ENCODE data around the gene GRHL1. TPM values are rescaled to one million over a fixed set of nuclear protein-coding genes. Genes with fewer than 3 reads are reported as not detected.

The GRHL1 gene
- polyA plus RNA-seq, 12 donors = 0.70 to 25.1 (median 1.4) TPM; not detected in 2

DNA sequence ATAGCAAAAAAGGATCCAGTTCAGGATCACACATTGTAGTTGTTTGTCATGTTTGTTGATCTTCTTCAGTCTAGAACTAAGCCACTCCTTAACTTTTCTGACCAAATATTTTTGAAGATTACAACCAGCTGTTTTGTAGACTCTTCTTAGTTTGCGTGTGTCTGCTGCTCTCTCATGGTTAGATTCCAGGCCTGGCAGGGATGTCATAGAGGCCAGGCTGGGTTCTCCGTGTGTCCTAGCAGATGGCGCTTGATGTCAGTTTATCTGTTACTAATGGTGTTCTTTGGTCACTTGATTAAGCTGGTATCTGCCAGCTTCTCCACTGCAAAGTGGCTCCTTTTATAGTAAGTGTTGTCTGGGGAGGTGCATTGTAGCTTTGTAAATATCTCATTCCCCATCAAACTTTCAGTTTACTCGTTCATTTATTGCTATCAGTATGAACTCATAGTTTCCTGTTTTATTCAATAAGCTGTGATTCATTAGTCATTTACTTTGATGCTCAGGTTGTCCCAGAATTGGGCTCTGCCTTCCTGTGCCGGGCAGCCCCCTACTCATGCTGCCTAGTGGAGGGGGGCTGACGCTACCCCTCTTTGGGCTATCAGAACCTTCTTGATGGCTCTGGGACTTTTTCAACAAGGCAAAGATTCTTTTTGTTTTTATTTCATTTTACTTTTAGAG lies 42.1 kb downstream of the GRHL1 start:
- DNase-seq = no peak

DNA sequence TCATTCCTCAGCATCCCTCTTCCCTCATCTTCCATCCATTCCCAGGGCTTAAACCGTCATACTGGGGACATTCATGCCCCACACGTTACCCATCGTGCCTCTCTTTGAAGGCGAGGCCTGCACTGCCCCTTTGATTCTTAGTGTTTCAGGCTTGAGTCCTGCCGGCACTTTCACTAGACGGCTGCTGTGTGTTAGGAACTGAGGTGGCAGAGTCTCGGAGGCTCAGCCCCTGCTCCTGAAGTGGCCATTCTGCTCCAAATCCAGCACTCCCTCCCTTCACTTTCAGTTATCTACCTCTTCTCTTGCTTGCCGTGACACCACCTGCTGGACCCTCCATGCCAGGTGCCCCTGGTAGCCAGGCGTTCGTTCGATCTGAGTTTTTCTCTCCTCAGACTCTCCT lies 43.0 kb downstream of the GRHL1 start:
- no peak for DNase-seq

DNA sequence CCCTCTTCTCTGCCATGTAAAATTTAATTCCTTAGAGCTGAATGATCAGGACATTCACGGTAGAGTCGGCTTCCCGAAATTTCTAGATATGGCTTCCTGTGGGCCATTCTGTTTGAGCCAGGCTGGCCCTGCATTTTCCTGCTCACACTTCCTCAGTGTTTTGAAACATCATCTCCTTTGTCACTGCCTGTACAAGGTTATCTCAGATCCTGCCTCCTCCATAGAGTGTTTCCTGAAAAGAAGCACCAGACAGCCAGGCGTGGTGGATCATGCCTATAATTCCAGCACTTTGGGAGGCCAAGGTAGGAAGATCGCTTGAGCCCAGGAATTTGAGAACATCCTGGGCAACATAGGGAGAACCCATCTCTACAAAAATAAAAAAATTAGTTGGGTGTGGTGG lies 43.6 kb downstream of the GRHL1 start:
- DNase-seq = no peak

DNA sequence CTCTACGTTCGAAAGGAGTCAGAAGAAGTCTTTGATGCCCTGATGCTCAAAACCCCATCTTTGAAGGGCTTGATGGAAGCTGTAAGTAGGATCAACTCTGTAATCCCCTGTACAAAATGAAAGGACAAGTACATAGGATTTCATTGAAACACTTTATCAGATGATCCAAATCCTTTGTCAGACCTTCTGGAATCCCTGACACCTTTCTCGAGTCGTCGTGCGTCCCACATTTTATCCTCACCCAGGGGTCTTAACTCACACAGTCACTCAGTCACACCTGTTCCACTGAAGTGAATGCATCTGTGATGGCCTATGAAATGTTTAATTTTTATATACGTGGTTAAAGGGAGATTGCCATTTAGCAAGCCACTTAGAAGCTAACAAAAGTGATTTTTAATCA lies 44.8 kb downstream of the GRHL1 start:
- DNase-seq = no peak

DNA sequence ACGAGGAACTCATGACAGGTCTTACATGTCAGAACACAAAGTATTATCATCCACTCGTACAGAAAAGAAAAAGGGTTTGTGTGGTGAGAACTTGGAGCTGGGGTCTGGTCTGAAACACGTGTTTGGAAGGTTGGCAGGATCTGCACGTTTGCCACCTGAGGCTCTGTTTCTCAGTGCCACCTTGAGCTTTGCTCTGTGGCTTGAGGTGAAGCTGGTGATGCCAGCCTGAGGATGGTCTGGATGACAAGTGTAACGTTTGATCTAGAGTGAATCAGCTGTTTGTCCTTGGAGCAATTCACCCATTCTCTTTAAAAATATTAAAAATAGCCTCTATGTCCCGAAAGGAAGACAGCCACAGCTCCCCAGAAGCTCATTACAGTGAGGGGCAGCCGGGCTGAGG lies 46.4 kb downstream of the GRHL1 start:
- no peak for DNase-seq

DNA sequence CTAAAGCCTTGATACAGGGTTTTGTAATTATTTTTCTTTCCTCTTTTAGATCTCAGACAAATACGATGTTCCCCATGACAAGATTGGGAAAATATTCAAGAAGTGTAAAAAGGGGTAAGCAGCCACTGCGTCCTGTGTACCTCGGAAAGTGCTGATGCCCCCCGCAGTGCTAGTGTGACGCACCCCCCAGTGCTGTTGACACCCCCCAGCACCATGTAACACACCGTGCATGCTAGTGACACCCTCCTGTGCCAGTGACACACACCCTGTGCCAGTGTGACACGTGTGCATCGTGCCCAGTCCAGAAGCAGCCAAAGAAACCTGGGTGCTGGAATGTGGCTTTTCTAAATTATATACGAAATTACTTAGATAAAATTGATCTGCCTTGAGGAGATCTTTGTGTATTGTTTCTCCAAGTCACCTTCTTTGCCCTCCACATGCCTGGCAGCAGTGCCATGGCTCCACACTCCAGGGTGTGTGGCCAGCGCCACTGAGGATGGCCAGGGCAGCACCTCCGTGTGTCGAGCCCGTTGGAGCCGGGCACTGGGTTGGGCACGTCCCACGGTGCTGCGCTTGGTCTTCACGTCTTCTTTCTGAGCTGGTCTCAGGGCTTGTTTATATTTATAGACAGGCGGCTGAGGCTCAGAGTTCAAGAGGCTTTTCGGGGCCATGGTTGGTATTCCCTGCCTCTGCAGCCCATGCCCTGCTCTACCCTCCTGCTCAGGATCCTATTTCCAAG lies 47.6 kb downstream of the GRHL1 start:
- DNase-seq = no peak

DNA sequence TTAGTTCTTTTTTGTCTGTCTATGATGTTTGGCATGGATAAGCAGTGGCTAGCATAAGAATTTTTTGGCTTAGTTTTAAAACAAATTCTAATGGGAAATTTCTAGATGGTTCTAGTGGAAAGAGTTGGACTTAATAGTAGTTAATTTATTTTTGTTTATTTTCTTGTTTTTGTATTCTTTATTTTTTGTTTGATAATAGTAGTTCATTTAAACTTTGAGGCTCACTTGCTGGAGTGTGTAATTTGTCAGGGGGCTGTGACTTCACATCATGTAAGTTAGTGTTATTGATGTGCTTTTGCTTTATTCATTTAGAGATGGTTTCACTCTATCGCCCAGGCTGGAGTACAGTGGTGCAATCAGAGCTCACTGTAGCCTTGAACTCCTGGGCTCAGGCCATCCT lies 48.2 kb downstream of the GRHL1 start:
- no peak for DNase-seq

DNA sequence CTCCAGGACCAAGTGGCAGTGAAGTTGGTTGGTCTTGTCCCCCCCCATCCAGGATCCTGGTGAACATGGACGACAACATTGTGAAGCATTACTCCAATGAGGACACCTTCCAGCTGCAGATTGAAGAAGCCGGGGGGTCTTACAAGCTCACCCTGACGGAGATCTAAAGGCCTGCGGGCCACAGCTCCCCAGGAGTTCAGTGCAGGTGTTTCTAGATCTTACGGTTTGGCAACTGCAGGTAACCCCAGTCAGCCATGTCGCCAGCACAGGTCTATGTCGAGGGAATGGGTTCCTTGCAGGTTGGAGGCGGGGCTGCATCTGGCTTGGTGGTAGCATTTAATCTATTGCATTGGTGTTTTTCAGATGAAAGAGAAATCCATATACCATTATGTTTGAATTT lies 49.0 kb downstream of the GRHL1 start:
- no peak for DNase-seq

DNA sequence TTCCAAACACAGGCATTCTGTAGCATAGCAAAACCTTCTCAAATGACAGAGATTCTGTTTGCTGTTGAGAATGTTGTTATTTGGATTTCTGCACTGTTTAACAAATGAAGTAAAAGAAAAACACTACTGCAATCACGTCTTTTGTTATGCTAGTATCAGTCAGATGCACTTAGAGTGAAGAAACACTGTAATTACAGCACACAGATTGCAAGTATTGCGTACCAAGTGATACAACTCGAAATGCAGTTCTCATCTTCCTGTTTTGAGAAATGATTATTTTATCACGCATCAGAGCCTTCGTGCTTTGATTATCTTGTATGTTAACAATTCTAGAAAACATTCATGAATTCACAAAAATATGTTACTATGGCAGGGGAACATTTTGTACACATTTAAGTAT lies 50.1 kb downstream of the GRHL1 start:
- no peak for DNase-seq

DNA sequence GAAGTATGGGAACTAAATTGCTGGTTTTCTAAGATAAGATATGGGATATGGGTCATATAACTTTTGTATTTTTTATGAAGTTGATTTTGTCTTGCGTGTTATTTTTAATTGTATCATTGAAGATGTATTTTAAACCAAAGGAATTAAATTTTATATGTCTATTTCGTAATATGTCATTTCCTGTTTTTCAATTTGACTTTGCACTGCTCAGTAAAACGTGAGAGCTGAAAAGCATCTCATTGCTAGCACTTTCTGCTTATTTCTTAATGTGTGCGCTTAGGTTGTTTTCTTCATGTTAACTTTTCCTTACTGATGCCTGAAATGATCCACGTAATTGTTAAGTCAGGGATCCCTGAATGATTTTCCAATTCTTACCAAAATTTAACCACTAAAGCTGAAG lies 50.6 kb downstream of the GRHL1 start:
- DNase-seq = no peak

DNA sequence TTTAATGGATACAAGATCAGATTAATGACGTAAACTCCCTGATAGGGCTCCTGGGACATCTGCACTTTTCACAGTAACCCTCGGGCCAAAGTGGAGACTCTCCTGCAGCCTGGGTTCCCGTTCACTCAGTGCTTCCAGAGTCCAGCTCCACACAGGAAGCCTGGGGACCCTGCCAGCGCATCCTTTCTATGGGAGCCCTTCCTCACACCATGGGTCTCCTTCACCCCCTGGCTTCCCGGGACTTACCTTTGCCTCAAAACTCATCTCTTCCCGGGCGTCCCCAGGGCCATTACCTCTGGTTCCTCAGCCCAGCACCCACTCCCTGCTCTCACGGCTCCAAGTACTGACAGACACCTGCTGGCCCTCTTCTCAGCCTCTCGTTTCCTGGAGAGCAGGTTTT lies 51.2 kb downstream of the GRHL1 start:
- DNase-seq = no peak

DNA sequence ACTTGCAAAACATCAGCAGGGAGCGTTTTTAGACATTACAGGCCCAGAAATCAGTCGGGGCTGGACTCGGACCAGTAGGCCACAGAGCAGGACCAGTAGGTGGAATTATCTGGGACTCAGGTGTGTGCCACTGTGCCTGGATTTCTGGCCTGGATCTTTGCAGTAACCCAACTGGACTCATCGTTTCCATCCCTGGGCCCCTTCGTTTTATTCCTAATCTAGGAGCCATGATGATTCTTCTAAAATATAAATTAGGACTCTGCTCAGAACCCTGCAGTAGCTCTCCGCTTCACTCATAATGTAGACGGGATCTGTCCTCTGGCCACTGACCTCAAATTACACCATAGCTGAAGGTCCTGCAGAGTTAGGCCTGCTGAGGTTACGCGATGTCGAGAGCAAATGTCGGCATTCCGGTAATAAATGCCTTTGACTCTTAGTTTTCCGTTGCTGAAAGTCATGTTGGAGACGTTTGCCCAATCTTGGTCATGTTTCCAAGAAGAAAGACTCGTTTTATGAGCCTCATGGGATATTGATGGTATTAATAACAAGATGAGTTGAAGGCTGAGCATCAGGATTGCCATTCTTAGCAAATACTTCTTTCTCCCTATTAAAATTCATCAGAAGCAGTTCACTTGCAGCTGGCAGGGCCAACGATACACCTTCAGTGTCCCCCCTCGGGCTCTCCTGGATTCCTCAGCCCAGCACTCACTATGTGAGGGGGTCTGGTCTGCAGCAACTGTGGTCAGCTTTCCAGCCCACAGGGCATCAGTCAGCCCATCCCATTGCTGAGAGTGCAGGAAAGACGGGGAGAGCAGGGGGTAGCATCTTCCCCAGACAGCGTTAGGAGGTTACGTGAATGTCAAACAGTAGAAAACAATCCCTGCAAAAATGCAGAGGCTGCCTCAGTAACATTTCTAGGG lies 52.0 kb downstream of the GRHL1 start:
- no peak for DNase-seq

DNA sequence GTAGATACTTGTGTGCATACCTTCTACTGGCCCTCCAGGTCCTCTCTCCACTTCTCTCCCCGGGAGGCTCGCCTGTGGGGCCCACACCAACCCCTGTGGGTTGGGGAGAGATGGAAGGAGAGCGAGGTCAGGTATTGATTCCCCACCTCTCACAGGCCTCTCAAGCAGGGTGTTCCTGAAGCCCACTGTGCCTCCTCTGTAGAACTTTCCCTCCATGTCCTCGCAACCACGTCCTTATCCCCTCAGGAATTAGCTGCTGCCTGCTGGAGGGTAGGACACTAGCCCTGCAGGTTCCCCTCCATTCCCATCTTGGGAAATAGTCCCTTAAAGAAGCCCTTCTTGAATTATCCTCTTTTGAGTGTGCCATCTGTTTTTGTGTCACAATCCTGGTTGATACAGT lies 52.9 kb downstream of the GRHL1 start:
- no peak for DNase-seq

DNA sequence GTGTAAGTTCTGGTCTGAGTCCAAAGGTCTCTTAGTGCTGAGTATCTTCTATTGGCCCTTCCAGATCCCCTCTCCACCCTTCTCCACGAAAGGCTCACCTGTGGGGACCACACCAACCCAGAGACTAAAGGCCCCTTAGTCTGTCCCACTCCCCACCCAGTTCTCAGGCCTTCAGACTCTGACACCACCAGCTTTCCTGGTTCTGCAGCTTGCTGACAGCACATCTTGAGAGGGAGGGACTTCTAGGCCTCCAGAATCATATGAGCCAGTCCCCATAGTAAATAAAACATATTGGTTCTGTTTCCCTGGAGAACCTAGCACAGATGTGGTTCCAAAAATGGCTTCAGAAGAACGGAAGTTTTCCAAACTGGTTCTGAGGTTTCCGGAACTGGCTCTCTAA lies 53.3 kb downstream of the GRHL1 start:
- DNase-seq = no peak

DNA sequence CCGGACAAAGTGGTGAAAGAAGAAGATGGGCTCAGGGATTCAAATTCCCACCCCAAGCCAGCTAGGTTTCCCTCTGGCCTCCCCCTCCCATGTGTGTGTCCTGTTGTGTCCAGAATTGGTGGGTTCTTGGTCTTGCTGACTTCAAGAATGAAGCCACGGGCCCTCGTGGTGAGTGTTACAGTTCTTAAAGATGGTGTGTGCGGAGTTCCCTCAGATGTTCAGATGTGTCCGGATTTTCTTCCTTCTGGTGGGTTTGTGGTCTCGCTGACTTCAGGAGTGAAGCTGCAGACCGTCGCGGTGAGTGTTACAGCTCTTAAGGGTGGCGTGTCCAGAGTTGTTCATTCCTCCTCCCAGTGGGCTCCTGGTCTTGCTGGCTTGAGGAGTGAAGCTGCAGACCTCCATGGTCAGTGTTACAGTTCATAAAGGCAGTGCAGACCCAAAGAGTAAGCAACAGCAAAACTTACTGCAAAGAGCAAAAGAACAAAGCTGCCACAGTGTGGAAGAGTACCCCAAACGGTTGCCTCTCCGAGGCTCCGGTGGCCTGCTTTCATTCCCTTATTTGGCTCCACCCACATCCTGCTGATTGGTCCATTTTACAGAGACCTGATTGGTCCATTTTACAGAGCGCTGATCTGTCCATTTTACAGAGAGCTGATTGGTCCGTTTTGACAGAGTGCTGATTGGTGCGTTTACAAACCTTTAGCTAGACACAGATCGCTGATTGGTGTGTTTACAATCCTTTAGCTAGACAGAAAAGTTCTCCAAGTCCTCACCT lies 54.2 kb downstream of the GRHL1 start:
- DNase-seq = no peak

DNA sequence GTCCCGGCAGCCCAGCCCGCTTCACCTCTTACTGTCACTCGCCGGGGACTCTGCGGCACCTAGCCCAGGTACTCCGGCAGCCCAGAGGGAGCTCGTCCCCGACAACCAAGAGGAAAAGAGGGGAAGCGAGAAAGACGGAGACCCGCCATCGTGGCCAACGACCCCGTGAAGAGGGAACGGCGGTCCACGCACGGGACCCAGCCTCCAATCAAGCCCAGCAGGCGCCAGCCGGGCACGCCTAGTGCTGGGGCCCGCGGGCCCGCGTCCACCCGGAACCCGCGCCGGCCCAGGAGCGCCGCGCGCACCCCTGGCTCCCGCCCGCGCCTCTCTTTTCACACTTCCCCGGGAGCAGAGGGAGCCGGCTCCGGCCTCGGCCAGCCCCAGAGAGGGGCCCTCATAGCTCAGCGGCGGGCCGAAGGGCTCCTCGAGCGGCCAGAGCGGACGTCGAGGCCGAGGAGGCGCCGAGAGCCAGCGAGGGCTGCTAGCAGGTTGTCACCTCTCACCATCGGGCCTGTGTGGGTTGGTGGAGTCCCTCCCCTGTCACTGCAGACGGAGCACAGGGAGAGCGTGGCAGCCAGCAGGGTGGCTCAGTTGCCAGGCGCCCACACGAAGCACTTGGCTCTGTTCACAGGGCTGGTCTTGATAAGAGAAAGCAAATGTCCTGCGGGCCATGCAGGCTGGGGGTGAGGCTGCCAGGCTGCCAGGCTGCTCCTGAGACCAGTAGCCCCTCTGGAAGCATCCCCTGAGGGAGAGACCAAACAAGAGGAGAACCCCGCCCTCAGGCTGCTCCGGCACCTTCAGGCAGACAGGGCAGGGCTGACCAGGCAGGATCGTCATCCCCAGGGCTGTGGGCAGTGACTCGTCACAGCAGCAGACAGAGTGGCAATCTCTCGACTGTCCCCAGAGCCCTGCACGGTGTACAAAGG lies 55.0 kb downstream of the GRHL1 start:
- DNase-seq = no peak

DNA sequence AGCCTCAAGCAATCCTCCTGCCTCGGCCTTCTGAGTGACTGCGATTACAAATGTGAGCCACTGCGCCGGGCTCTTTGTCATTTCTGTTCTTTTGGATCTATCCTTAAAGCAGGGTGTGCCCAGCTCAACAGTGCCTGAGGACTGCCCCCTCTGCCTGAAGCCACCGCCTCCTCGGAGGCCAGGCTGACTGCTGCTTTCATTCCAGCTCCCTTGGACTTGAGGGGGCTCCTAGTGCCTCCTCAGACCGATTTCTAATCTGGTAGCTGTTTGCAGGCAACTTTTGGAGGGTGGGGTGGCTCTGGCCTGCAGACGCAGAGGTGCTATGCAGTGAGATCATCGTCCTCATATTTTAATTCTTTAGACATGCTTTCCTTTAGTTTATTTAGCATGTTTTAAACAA lies 55.9 kb downstream of the GRHL1 start:
- DNase-seq = no peak

DNA sequence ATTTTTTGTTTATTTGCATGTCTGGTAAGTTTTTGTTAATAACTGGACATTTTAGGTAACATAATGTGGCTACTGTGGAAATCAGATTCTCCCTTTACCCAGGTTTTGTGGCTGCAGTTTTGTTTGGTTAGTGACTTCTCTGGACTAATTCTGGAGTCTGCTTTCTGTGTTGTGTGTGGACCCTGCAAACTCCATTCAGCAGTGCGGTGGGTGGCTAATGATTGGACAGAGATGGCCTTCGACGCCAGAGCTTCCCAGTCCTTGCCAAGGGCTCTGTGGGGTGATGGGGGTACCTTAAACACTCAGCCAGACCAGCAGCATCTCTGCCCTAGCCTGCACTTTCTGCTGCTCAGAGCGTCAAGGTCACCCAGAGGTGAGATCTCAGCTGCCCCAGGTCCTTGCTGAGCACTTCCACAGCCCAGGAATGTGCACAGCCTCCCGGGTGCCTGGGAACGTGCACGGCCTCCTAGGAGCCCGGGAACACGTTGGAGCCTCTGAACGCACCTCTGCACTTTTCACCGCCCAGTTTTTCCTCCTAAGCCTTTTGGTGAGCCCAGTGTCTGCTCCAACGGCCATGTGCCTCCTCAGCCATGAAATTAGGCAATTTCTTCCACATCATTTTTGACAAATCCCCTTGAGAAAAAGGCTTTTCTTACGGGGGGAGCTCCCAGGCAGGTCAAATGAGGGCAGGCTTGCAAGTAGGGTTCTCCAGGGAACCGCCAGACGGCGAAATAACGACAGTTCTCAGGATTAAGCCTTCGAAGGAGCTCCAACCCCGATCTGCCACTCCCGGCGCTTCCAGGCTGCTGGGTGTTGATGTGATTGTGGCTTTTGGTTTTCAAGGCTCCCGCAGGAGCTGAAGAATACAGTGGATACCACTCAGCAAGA lies 56.7 kb downstream of the GRHL1 start:
- DNase-seq = no peak

DNA sequence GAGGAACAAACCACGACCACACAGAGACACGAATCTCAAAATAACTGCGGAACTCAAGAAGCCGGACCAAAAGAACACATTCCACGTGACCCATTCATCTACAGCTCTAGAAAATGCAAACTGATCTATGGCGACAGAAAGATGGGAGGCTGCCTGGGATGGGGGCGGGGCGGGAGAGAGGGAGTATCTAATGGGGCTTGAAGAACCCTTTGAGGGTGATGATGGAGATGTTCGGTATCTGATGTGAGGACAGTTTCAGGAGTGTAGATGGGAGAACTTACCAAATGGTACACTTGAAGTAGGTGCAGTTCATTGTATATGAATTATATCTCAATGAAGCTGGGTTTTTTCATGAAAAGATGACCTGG lies 57.3 kb downstream of the GRHL1 start:
- no peak for DNase-seq
